Measurements from ENCODE around the gene DNASE2. TPM values are rescaled to one million over a fixed set of nuclear protein-coding genes. Genes with fewer than 3 reads are reported as not detected.
"Not testable (repeated sequence)": the region's sequence is repeated elsewhere in the genome, so short reads cannot be mapped to it uniquely, and the experiment has no call there.

The DNASE2 gene
- total RNA-seq, 4 donors from 2014 or later = 20.6 to 38.3 (median 31.1) TPM

DNA sequence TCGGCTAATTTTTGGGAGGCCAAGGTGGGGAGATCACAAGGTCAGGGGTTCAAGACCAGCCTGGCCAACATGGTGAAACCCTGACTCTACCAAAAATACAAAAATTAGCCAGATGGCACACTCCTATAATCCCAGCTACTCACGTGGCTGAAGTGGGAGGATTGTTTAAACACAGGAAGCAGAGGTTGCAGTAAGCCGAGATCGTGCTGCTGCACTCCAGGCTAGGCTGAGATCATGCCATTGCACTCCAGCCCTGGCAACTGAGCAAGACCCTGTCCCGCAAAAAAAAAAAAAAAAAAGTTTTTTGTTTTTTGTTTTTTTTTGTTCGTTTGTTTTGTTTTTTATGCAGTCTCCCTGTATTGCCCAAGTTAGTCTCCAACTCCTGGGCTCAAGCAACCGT, 21.7 kb downstream of the DNASE2 start:
- Histone ChIP-seq H3K36me3 (no peaks in the 10 kb centered on the region), H3K9me3 (no peaks in the 10 kb centered on the region), H3K4me3 (no peak overlapping the region), H3K27me3 (no peaks in the 10 kb centered on the region), H3K27ac (no peak overlapping the region), H3K4me1 (no peaks in the 10 kb centered on the region)
- no peak for TF ChIP-seq POLR2AphosphoS5 (IDR thresholded peaks at IDR 0.05)
- TF ChIP-seq, protein P1, sequence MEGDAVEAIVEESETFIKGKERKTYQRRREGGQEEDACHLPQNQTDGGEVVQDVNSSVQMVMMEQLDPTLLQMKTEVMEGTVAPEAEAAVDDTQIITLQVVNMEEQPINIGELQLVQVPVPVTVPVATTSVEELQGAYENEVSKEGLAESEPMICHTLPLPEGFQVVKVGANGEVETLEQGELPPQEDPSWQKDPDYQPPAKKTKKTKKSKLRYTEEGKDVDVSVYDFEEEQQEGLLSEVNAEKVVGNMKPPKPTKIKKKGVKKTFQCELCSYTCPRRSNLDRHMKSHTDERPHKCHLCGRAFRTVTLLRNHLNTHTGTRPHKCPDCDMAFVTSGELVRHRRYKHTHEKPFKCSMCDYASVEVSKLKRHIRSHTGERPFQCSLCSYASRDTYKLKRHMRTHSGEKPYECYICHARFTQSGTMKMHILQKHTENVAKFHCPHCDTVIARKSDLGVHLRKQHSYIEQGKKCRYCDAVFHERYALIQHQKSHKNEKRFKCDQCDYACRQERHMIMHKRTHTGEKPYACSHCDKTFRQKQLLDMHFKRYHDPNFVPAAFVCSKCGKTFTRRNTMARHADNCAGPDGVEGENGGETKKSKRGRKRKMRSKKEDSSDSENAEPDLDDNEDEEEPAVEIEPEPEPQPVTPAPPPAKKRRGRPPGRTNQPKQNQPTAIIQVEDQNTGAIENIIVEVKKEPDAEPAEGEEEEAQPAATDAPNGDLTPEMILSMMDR (IDR thresholded peaks at IDR 0.05) = no peak
- TF ChIP-seq EP300 (IDR thresholded peaks at IDR 0.05) = no peak
- no peak for TF ChIP-seq POLR2A (IDR thresholded peaks at IDR 0.05)
- 69% methylated on average over 7 of the region's 7 CpGs for WGBS
- no peak for DNase-seq (ENCODE audit: low spot score in 2 of 2)

GRCh38 chr19:12858041-12858928, 23.0 kb downstream of the DNASE2 start:
- H3K4me1 ChIP-seq = no peaks in the 10 kb centered on the region
- 94% methylated on average over 35 of the region's 35 CpGs for WGBS
- H3K27me3 ChIP-seq = no peaks in the 10 kb centered on the region
- H3K9me3 ChIP-seq = no peaks in the 10 kb centered on the region
- TF ChIP-seq EP300 (IDR thresholded peaks at IDR 0.05) = no peak
- TF ChIP-seq POLR2A (IDR thresholded peaks at IDR 0.05) = no peak
- TF ChIP-seq POLR2AphosphoS5 (IDR thresholded peaks at IDR 0.05) = no peak
- TF ChIP-seq, protein P1 (IDR thresholded peaks at IDR 0.05) = no peak
- DNase-seq (ENCODE audit: low spot score in 2 of 2) = no peak
- no peaks in the 10 kb centered on the region for H3K36me3 ChIP-seq
- no peak overlapping the region for H3K27ac ChIP-seq
- H3K4me3 ChIP-seq = no peak overlapping the region

DNA sequence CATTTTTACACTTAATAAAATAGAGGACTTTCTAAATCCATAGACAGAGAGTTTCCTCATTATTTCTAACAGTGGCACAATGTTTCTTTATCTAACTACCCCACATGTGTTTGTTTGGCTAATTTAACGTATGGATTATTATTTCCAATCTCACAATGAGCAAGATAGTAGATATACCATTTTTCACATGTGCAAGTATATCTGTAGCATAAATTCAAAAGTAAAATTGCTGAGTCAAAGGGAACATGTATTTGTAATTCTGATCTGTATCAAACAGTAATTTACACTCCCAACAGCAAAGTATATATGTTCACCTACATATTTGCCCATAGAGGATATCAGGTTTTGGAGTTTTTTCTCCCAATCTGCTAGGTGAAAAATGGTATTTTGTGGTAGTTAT, 24.6 kb downstream of the DNASE2 start:
- Histone ChIP-seq H3K4me1 (no peaks in the 10 kb centered on the region), H3K27me3 (no peaks in the 10 kb centered on the region), H3K9me3 (no peaks in the 10 kb centered on the region), H3K27ac (no peak overlapping the region), H3K36me3 (no peaks in the 10 kb centered on the region), H3K4me3 (no peak overlapping the region)
- TF ChIP-seq POLR2AphosphoS5 (IDR thresholded peaks at IDR 0.05) (no peak), POLR2A (IDR thresholded peaks at IDR 0.05) (no peak), EP300 (IDR thresholded peaks at IDR 0.05) (no peak)
- TF ChIP-seq, protein P1 (IDR thresholded peaks at IDR 0.05) = no peak
- no peak for DNase-seq (ENCODE audit: low spot score in 2 of 2)
- 74% methylated on average over 1 of the region's 1 CpG for WGBS

DNA sequence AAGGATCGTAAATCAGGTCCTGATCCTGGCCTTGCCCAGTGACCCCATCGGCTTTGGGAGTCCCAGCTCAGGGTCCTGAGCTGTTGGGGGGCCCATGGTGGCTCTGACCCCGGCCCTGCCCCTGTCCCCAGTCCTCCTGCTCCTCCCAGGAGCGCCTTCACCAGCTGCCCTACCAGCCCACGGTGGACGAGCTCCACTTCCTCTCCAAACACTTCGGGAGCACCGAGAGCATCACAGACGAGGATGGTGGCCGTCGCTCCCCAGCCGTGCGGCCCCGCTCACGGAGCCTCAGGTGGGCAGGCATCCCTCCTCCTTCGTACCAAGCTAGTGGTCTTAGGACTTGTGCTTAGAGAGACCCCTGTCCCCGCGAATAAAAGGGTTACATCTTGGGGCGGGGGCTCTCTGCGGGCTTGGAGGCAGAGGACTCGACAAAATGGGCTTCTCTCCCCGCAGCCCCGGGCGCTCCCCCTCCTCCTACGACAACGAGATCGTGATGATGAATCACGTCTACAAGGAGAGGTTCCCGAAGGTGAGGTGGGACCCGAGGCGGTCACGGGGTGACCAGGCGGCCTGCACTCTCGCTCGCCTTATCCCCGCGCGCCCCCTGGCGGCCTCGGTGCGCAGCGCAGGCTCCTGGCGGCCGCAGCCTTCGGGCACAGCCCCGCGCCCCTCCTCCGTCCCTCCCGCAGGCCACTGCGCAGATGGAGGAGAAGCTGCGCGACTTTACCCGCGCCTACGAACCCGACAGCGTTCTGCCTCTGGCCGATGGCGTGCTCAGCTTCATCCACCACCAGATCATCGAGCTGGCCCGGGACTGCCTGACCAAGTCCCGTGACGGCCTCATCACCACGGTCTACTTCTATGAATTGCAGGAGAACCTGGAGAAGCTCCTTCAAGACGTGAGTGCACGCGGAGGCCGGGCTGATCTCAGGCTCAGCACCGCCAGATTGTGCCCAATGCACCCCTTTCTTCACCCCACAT, 33.8 kb downstream of the DNASE2 start:
- Histone ChIP-seq H3K4me3 (peak overlapping the region; percentile 31), H3K27ac (no peak overlapping the region), H3K36me3 (no peaks in the 10 kb centered on the region), H3K9me3 (no peaks in the 10 kb centered on the region), H3K4me1 (peaks cover 8% of the 10 kb centered on the region), H3K27me3 (peaks cover 30% of the 10 kb centered on the region)
- DNase-seq (ENCODE audit: low spot score in 2 of 2) = peak; percentile 87 to 89
- 7% methylated on average over 56 of the region's 69 CpGs for WGBS
- TF ChIP-seq POLR2A (IDR thresholded peaks at IDR 0.05) (no peak), POLR2AphosphoS5 (IDR thresholded peaks at IDR 0.05) (no peak), EP300 (IDR thresholded peaks at IDR 0.05) (no peak)
- TF ChIP-seq, protein P1 (IDR thresholded peaks at IDR 0.05) = peak; percentile 91 to 100

GRCh38 chr19:12846613-12847012, 34.6 kb downstream of the DNASE2 start:
- H3K36me3 ChIP-seq; H3K27ac ChIP-seq; H3K4me3 ChIP-seq; H3K4me1 ChIP-seq; H3K9me3 ChIP-seq; DNase-seq (ENCODE audit: low spot score in 2 of 2): not testable (repeated sequence)
- WGBS = 84% methylated on average over 7 of the region's 7 CpGs
- peaks cover 38% of the 10 kb centered on the region for H3K27me3 ChIP-seq
